ENCODE measurements around the gene RBM48.

GRCh38 chr7:92489634-92490033 is 39.0 kb upstream of the RBM48 start:
- TF ChIP-seq CTCF (IDR thresholded peaks at IDR 0.05; ENCODE audit: insufficient read depth, low read length) (no peak), POLR2AphosphoS5 (IDR thresholded peaks at IDR 0.05; ENCODE audit: low read depth) (no peak), REST (IDR thresholded peaks at IDR 0.05; ENCODE audit: insufficient replicate concordance, low read depth) (no peak)

Data from HL-60 (cell line).